ENCODE measurements around the gene SMYD2.

Gene SMYD2

GRCh38 chr1:214326406-214326805, 45.4 kb downstream of the SMYD2 start:
- no peak for DNase-seq (ENCODE audit: extremely low spot score)
- POLR2A ChIA-PET = no interaction called here
- no peak for TF ChIP-seq CTCF (IDR thresholded peaks at IDR 0.05; ENCODE audit: control extremely low read depth, extremely low read depth, low read depth, missing control alignments)
- CTCF ChIA-PET = interaction anchor here (0.9 to 11.8 kb wide), 9 partner anchors 10 to 257 kb away, joined by 3 to 452 read pairs (median 144); no protein-coding TSS in a partner anchor

GRCh38 chr1:214327514-214327913, 46.6 kb downstream of the SMYD2 start:
- no peak for TF ChIP-seq CTCF (IDR thresholded peaks at IDR 0.05; ENCODE audit: control extremely low read depth, extremely low read depth, low read depth, missing control alignments)
- no peak for DNase-seq (ENCODE audit: extremely low spot score)
- ChIA-PET CTCF (interaction anchor here (1.2 to 11.8 kb wide), 20 partner anchors 11 to 1198 kb away, joined by 3 to 452 read pairs (median 12); no protein-coding TSS in a partner anchor), POLR2A (interaction anchor here (0.9 kb wide), 1 partner anchor 113 kb away, joined by 3 read pairs; no protein-coding TSS in a partner anchor)

- peak; percentile 82 for DNase-seq (ENCODE audit: extremely low spot score)
- TF ChIP-seq CTCF (IDR thresholded peaks at IDR 0.05; ENCODE audit: control extremely low read depth, extremely low read depth, low read depth, missing control alignments) = peak; percentile 96
- CTCF ChIA-PET = interaction anchor here (0.7 to 11.8 kb wide), 45 partner anchors 12 to 1205 kb away, joined by 3 to 452 read pairs (median 4); partner anchors contain the start of gene SMYD2
- POLR2A ChIA-PET = no interaction called here
Measured at GRCh38 chr1:214328770-214329469, 48.0 kb downstream of the SMYD2 start.

GRCh38 chr1:214329470-214330220, 48.7 kb downstream of the SMYD2 start:
- no peak for DNase-seq (ENCODE audit: extremely low spot score)
- no peak for TF ChIP-seq CTCF (IDR thresholded peaks at IDR 0.05; ENCODE audit: control extremely low read depth, extremely low read depth, low read depth, missing control alignments)
- ChIA-PET POLR2A (no interaction called here), CTCF (interaction anchor here (0.7 to 11.8 kb wide), 39 partner anchors 13 to 1206 kb away, joined by 3 to 452 read pairs (median 5); partner anchors contain the start of gene SMYD2)

- no peak for DNase-seq (ENCODE audit: extremely low spot score)
- ChIA-PET CTCF (interaction anchor here (0.9 to 11.8 kb wide), 26 partner anchors 14 to 1207 kb away, joined by 3 to 452 read pairs (median 11); partner anchors contain the start of gene SMYD2), POLR2A (no interaction called here)
- TF ChIP-seq CTCF (IDR thresholded peaks at IDR 0.05; ENCODE audit: control extremely low read depth, extremely low read depth, low read depth, missing control alignments) = no peak
Measured at GRCh38 chr1:214330222-214330621, 49.3 kb downstream of the SMYD2 start.

- DNase-seq (ENCODE audit: extremely low spot score) = no peak
- CTCF ChIA-PET = interaction anchor here (0.9 to 11.8 kb wide), 27 partner anchors 14 to 1207 kb away, joined by 3 to 452 read pairs (median 15); partner anchors contain the start of gene SMYD2
- POLR2A ChIA-PET = no interaction called here
- TF ChIP-seq CTCF (IDR thresholded peaks at IDR 0.05; ENCODE audit: control extremely low read depth, extremely low read depth, low read depth, missing control alignments) = no peak
Measured at GRCh38 chr1:214330715-214331114, 49.8 kb downstream of the SMYD2 start.

Data from GM10248 (cell line).